PC-3 (cell line): Measurements from ENCODE around the gene RPAP2. TPM values are rescaled to one million over a fixed set of nuclear protein-coding genes. Genes with fewer than 3 reads are reported as not detected.

Source experiments
- ATAC-seq: fragments of 200-7000 bp; cut with Tn5 transposase; 2 replicates; pipeline ENCODE4 v1.9.1; 2020; ENCODE audit warnings: mild to moderate bottlenecking, moderate library complexity
- BruUV-seq: library from RNA; stranded (reverse); fragments of 400-500 nt; replicated peaks from 2 replicates; lab custom pipeline; 2021; lab: Mats Ljungman, UMichigan
- CTCF ChIA-PET: fragments of 300-600 bp; sonication (Branson Sonifier 250); formaldehyde crosslinking; loops from one replicate; lab custom pipeline; 2022; ENCODE audit warnings: antibody characterized with exemption; lab: Charles Lee
- POLR2A ChIA-PET: fragments of 300-600 bp; sonication (Branson Sonifier 250); formaldehyde crosslinking; loops from one replicate; lab custom pipeline; 2022; ENCODE audit warnings: antibody characterized with exemption; ENCODE audit not compliant: unreplicated experiment; lab: Charles Lee
- DNase-seq: peaks from one replicate; pipeline ENCODE4 v3.0.0-alpha.2; 2015
- H2AFZ ChIP-seq: fragments of 300-600 bp; sonication (generic); 2 replicates; pipeline ENCODE4 v1.6.0; 2016; ENCODE audit warnings: antibody characterized with exemption, low read length
- H3F3A ChIP-seq: fragments of 300-600 bp; sonication (generic); one replicate; pipeline ENCODE4 v1.6.0; 2017; ENCODE audit warnings: antibody characterized with exemption, low read length, control low read depth, mild to moderate bottlenecking; ENCODE audit not compliant: unreplicated experiment
- H3K27ac ChIP-seq: fragments of 300-600 bp; sonication (generic); 2 replicates; pipeline ENCODE4 v1.5.1; 2016; ENCODE audit warnings: mild to moderate bottlenecking, low read length
- H3K27me3 ChIP-seq: fragments of 300-600 bp; sonication (generic); 2 replicates; pipeline ENCODE4 v1.6.1; 2016; ENCODE audit warnings: low read length, mixed read lengths
- H3K36me3 ChIP-seq: fragments of 300-600 bp; sonication (generic); 2 replicates; pipeline ENCODE4 v1.6.1; 2016; ENCODE audit warnings: low read depth, mixed run types, low read length, mixed read lengths
- H3K4me1 ChIP-seq: fragments of 300-600 bp; sonication (generic); 2 replicates; pipeline ENCODE4 v1.5.1; 2016; ENCODE audit warnings: low read length; ENCODE audit not compliant: insufficient read depth
- H3K4me2 ChIP-seq: fragments of 300-600 bp; sonication (generic); 2 replicates; pipeline ENCODE4 v1.6.0; 2016; ENCODE audit warnings: low read length
- H3K4me3 ChIP-seq: fragments of 300-600 bp; sonication (generic); 2 replicates; pipeline ENCODE4 v1.5.1; 2016; ENCODE audit warnings: mild to moderate bottlenecking, low read length, mixed read lengths
- H3K79me2 ChIP-seq: fragments of 300-600 bp; sonication (generic); 2 replicates; pipeline ENCODE4 v1.6.1; 2017; ENCODE audit warnings: low read length, mixed read lengths
- H3K9ac ChIP-seq: fragments of 300-600 bp; sonication (generic); 2 replicates; pipeline ENCODE4 v1.6.0; 2016; ENCODE audit warnings: mild to moderate bottlenecking, low read length
- H3K9me2 ChIP-seq: fragments of 300-600 bp; sonication (generic); replicated peaks from 2 replicates; pipeline ENCODE4 v1.6.1; 2016; ENCODE audit warnings: mixed run types, low read length, mixed read lengths
- H3K9me3 ChIP-seq: fragments of 300-600 bp; sonication (generic); 2 replicates; pipeline ENCODE4 v1.6.1; 2016; ENCODE audit warnings: low read length, mixed read lengths
- H4K20me1 ChIP-seq: fragments of 300-600 bp; sonication (generic); 2 replicates; pipeline ENCODE4 v1.6.1; 2016; ENCODE audit warnings: low read length, mixed read lengths
- EZH2 ChIP-seq: fragments of 300-600 bp; sonication (generic); IDR thresholded peaks from one replicate; pipeline ENCODE4 v1.6.1; 2017; ENCODE audit warnings: antibody characterized with exemption, mild to moderate bottlenecking, low read length; ENCODE audit not compliant: unreplicated experiment
- EZH2phosphoT487 ChIP-seq: fragments of 300-600 bp; sonication (generic); IDR thresholded peaks from 2 replicates; pipeline ENCODE4 v1.6.1; 2018; ENCODE audit warnings: mild to moderate bottlenecking, antibody characterized with exemption, low read length, borderline replicate concordance
- intact Hi-C: fragments of 100-400 bp; cut with micrococcal nuclease; formaldehyde crosslinking; loops from 2 replicates; pipeline ENCODE4 v1.9.0; 2023
- total RNA-seq: library from RNA; depleted of rRNA; stranded (reverse); fragments of >200 nt; gene quantifications from 2 replicates; pipeline ENCODE4 v1.2.3, GENCODE V29; 2014
- TF ChIP-seq, protein P1 (sequence below): fragments of 300-600 bp; sonication (generic); conservative IDR thresholded peaks from 2 replicates; pipeline ENCODE4 v1.5.1; 2017; ENCODE audit warnings: antibody characterized with exemption, low read depth, mild to moderate bottlenecking, low read length

RPAP2 gene
- total RNA-seq, 1 experiment from 2014 or later: 4.3 TPM

- TF ChIP-seq, protein P1, sequence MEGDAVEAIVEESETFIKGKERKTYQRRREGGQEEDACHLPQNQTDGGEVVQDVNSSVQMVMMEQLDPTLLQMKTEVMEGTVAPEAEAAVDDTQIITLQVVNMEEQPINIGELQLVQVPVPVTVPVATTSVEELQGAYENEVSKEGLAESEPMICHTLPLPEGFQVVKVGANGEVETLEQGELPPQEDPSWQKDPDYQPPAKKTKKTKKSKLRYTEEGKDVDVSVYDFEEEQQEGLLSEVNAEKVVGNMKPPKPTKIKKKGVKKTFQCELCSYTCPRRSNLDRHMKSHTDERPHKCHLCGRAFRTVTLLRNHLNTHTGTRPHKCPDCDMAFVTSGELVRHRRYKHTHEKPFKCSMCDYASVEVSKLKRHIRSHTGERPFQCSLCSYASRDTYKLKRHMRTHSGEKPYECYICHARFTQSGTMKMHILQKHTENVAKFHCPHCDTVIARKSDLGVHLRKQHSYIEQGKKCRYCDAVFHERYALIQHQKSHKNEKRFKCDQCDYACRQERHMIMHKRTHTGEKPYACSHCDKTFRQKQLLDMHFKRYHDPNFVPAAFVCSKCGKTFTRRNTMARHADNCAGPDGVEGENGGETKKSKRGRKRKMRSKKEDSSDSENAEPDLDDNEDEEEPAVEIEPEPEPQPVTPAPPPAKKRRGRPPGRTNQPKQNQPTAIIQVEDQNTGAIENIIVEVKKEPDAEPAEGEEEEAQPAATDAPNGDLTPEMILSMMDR: no peak
- TF ChIP-seq EZH2 (no peak), EZH2phosphoT487 (no peak)
- ChIA-PET CTCF (no interaction called here), POLR2A (no interaction called here)
- no peak overlapping the region for H2AFZ ChIP-seq
- H3K79me2 ChIP-seq: no peaks in the 10 kb centered on the region
- no peak overlapping the region for H3K4me3 ChIP-seq
- no peaks in the 10 kb centered on the region for H3K36me3 ChIP-seq
- H3K9me2 ChIP-seq: no peaks in the 10 kb centered on the region
- H3K4me2 ChIP-seq: no peak overlapping the region
- DNase-seq (no peak), ATAC-seq (no peak)
- H3K27me3 ChIP-seq: no peaks in the 10 kb centered on the region
- no peaks in the 10 kb centered on the region for H3F3A ChIP-seq
- H3K4me1 ChIP-seq: no peaks in the 10 kb centered on the region
- no TSS peak for BruUV-seq
- no peaks in the 10 kb centered on the region for H4K20me1 ChIP-seq
- H3K9me3 ChIP-seq: no peaks in the 10 kb centered on the region
- H3K9ac ChIP-seq: no peak overlapping the region
- no peak overlapping the region for H3K27ac ChIP-seq
- intact Hi-C loops: no loop called here
Observed at GRCh38 chr1:92399076-92399475, 100.2 kb downstream of the RPAP2 start.

- Histone ChIP-seq H3K27me3 (no peaks in the 10 kb centered on the region), H3K9ac (no peak overlapping the region), H3K4me1 (no peaks in the 10 kb centered on the region), H4K20me1 (no peaks in the 10 kb centered on the region), H2AFZ (no peak overlapping the region), H3K79me2 (no peaks in the 10 kb centered on the region), H3K9me2 (no peaks in the 10 kb centered on the region), H3K9me3 (no peaks in the 10 kb centered on the region), H3K27ac (no peak overlapping the region), H3K36me3 (no peaks in the 10 kb centered on the region), H3F3A (no peaks in the 10 kb centered on the region), H3K4me2 (no peak overlapping the region), H3K4me3 (no peak overlapping the region)
- intact Hi-C loops: no loop called here
- TF ChIP-seq EZH2phosphoT487: no peak
- TF ChIP-seq, protein P1: no peak
- TF ChIP-seq EZH2: no peak
- no TSS peak for BruUV-seq
- POLR2A ChIA-PET: no interaction called here
- ATAC-seq (no peak), DNase-seq (peak; percentile 57)
- CTCF ChIA-PET: no interaction called here
Observed at GRCh38 chr1:92404661-92405060, 105.8 kb downstream of the RPAP2 start.

DNA sequence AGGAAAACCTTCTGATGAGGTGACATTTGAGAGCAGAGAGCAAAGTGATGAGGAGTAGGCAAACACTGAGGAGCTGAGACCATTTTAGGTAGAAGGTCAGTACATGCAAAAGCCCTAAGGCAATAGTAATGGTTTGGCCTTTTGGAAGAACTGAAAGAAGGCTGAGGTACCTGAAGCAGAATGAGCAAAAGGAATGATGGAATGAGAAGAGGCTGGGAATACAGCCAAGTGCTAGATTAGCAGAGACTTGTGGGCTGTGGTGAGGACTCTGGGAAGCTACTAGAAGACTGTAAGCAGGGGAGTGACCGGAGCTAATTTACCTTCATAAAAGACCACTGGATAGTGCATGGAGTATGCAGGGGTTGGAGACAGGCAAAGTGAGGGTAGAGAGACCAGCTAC, 110.0 kb downstream of the RPAP2 start:
- Histone ChIP-seq H4K20me1 (no peaks in the 10 kb centered on the region), H2AFZ (no peak overlapping the region), H3K9me2 (no peaks in the 10 kb centered on the region), H3K4me1 (no peaks in the 10 kb centered on the region), H3K9ac (no peak overlapping the region), H3K36me3 (no peaks in the 10 kb centered on the region), H3K9me3 (no peaks in the 10 kb centered on the region), H3K27ac (no peak overlapping the region), H3K4me3 (no peak overlapping the region), H3K27me3 (no peaks in the 10 kb centered on the region), H3K79me2 (no peaks in the 10 kb centered on the region), H3K4me2 (no peak overlapping the region), H3F3A (no peaks in the 10 kb centered on the region)
- CTCF ChIA-PET: interaction anchor here (0.6 kb wide), 1 partner anchor 9 kb away, joined by 5 read pairs; no protein-coding TSS in a partner anchor
- no TSS peak for BruUV-seq
- POLR2A ChIA-PET: no interaction called here
- TF ChIP-seq, protein P1: no peak
- no peak for TF ChIP-seq EZH2phosphoT487
- TF ChIP-seq EZH2: no peak
- DNase-seq (peak; percentile 21), ATAC-seq (no peak)
- intact Hi-C loops: no loop called here
